GM12801 (cell line): ENCODE measurements around the gene PRKAG2.

ENCODE experiments used
- TF ChIP-seq, protein P1 (sequence below): IDR thresholded peaks from one replicate; pipeline ENCODE4 v1.5.1; 2011; ENCODE audit warnings: control low read depth; ENCODE audit not compliant: insufficient read length; ENCODE audit errors: extremely low read depth

Gene PRKAG2

DNA sequence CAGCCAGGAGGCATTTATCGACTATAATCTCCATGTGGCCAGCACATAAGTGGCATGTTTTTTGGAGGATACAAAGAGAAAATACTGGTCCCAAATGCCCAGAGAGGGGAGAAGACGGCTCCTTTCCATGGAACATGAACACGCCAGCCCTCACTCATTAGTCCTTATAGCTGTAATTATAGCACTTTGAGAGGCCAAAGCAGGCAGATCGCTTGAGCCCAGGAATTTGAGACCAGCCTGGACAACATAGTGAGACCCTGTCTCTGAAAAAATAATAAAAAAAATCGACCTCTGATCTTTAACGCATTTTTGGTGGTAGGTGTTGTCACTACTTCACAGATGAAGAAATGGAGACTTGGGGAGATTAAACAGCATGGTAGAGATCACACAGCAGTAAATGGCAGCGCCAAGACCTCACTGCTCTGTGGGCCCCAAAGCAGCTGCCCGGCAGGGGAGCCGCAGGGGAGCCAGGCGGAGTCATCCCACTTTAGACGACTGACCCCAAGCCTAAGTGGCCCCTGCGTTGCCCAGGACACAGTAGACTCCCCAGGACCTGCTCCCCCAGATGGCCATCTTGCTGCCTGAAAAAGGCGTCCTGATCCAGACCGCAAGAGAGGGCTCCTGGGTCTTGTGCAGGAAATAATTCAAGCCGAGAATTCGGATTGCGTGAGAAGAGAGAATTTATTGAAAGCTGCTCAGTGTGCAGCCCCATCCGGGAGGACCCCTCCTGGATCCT, 21.2 kb upstream of the PRKAG2 start:
- TF ChIP-seq, protein P1, sequence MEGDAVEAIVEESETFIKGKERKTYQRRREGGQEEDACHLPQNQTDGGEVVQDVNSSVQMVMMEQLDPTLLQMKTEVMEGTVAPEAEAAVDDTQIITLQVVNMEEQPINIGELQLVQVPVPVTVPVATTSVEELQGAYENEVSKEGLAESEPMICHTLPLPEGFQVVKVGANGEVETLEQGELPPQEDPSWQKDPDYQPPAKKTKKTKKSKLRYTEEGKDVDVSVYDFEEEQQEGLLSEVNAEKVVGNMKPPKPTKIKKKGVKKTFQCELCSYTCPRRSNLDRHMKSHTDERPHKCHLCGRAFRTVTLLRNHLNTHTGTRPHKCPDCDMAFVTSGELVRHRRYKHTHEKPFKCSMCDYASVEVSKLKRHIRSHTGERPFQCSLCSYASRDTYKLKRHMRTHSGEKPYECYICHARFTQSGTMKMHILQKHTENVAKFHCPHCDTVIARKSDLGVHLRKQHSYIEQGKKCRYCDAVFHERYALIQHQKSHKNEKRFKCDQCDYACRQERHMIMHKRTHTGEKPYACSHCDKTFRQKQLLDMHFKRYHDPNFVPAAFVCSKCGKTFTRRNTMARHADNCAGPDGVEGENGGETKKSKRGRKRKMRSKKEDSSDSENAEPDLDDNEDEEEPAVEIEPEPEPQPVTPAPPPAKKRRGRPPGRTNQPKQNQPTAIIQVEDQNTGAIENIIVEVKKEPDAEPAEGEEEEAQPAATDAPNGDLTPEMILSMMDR: no peak

GRCh38 chr7:151897161-151897731, 20.3 kb upstream of the PRKAG2 start:
- TF ChIP-seq, protein P1: no peak

DNA sequence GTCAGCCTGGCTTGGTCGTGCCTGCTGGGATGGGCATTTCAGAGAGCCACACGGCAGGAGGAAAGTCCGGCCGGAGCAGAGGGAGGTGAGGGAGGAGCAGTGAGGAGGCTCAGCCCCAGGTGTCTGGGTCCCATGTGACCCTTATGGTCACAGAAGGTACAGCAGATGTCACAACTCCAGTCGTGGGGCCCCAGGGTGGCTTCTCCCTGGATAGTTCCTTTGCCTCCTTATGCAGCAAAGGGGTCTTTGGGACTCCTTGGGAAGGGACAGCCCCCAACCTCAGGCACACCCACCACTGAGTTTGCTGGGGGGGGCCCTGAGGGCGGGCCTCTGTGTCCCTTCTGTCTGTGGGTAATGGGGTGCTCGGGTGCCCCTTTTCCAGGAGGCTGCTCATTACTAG, 19.6 kb upstream of the PRKAG2 start:
- TF ChIP-seq, protein P1: no peak

GRCh38 chr7:151896086-151896485, 19.2 kb upstream of the PRKAG2 start:
- TF ChIP-seq, protein P1: no peak

DNA sequence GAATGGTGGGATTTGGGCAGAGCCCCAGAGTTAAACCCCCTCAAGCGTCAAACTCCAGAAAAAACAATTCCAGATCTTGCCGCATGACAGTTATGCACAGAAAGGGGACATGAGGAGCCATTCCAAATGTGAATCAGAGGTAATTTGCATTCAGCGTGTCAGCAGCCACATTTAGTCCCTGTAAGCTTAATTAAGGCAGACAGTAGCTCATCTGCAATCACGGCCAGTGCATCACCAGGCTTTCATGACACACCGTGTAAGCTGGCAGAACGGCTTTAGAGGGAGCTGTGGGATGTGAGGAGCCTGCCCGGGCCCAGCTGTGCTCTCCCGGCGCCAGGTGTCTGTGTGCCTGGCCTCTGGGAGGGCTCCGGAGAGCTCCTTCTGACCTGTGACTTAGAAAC, 18.7 kb upstream of the PRKAG2 start:
- TF ChIP-seq, protein P1: no peak

GRCh38 chr7:151895008-151895630, 18.2 kb upstream of the PRKAG2 start:
- TF ChIP-seq, protein P1: no peak

GRCh38 chr7:151894111-151895007, 17.4 kb upstream of the PRKAG2 start:
- TF ChIP-seq, protein P1: no peak
